Stimulated activated CD8-positive, alpha-beta memory T cell treated with anti-CD3 and anti-CD28 coated beads, Interleukin-15, amount 100 ng/mL, for 1 hour (primary cell): ENCODE results near the gene STK38L.

ENCODE experiments used
- DNase-seq: peaks from one replicate; pipeline ENCODE4 v3.0.0-alpha.2; 2020; ENCODE audit warnings: low read depth

Gene STK38L

GRCh38 chr12:27243804-27244688, at the start of gene STK38L:
Gene STK38L (plus strand): TSS chr12:27244286. CDS start chr12:27297721, 53,435 bp downstream.
- DNase-seq = peak; percentile 93

GRCh38 chr12:27194644-27195043, 49.4 kb upstream of the STK38L start:
- no peak for DNase-seq

- no peak for DNase-seq
Observed at GRCh38 chr12:27198036-27198435, 46.0 kb upstream of the STK38L start.

GRCh38 chr12:27199638-27200300, 44.3 kb upstream of the STK38L start:
- DNase-seq = no peak

- no peak for DNase-seq
Observed at GRCh38 chr12:27201169-27201568, 42.9 kb upstream of the STK38L start.

GRCh38 chr12:27206801-27207502, 37.1 kb upstream of the STK38L start:
- no peak for DNase-seq

GRCh38 chr12:27207615-27208413, 36.3 kb upstream of the STK38L start:
- no peak for DNase-seq

- no peak for DNase-seq
Observed at GRCh38 chr12:27208414-27208750, 35.7 kb upstream of the STK38L start.

GRCh38 chr12:27209257-27209910, 34.7 kb upstream of the STK38L start:
- no peak for DNase-seq

GRCh38 chr12:27210187-27210586, 33.9 kb upstream of the STK38L start:
- no peak for DNase-seq

- DNase-seq = no peak
Observed at GRCh38 chr12:27212861-27213260, 31.2 kb upstream of the STK38L start.

GRCh38 chr12:27213304-27213703, 30.8 kb upstream of the STK38L start:
- no peak for DNase-seq

GRCh38 chr12:27213830-27214787, 30.0 kb upstream of the STK38L start:
- DNase-seq = no peak

GRCh38 chr12:27217590-27217989, 26.5 kb upstream of the STK38L start:
- no peak for DNase-seq

GRCh38 chr12:27219693-27220054, 24.4 kb upstream of the STK38L start:
- no peak for DNase-seq

- no peak for DNase-seq
Observed at GRCh38 chr12:27220055-27220987, 23.8 kb upstream of the STK38L start.

- DNase-seq = no peak
Observed at GRCh38 chr12:27220988-27221345, 23.1 kb upstream of the STK38L start.

- no peak for DNase-seq
Observed at GRCh38 chr12:27221625-27222387, 22.3 kb upstream of the STK38L start.
